Esophagus muscularis mucosa (tissue), 4 donors: ENCODE measurements around the gene S100A3. TPM values are rescaled to one million over a fixed set of nuclear protein-coding genes. Genes with fewer than 3 reads are reported as not detected.

ENCODE experiments used
- DNase-seq: peaks from one replicate; pipeline ENCODE4 v3.0.0-alpha.2; 2017; ENCODE audit errors: extremely low spot score
- H3K27ac ChIP-seq, 4 donors: fragments of 200-600 bp; sonication (generic); replicated peaks in 1 of 4; 1 replicate in 3 of 4; 2 replicates in 1 of 4; pipeline ENCODE4 v1.5.1; 2016 to 2019; ENCODE audit warnings: mild to moderate bottlenecking in 1 of 4
- H3K27me3 ChIP-seq, 4 donors: fragments of 200-600 bp; sonication (generic); one replicate each; pipeline versions ENCODE4 v1.5.1 to v1.6.0; 2016 to 2019
- H3K36me3 ChIP-seq, 4 donors: fragments of 200-600 bp; sonication (generic); one replicate each; pipeline ENCODE4 v1.5.1; 2016 to 2019
- H3K4me1 ChIP-seq, 4 donors: fragments of 200-600 bp; sonication (generic); one replicate each; pipeline ENCODE4 v1.5.1; 2016 to 2019
- H3K4me3 ChIP-seq, 4 donors: fragments of 200-600 bp; sonication (generic); 1 replicate in 2 of 4; 2 replicates in 2 of 4; pipeline ENCODE4 v1.5.1; 2016 to 2019; ENCODE audit warnings: mild to moderate bottlenecking in 4 of 4, moderate library complexity in 1 of 4
- H3K9me3 ChIP-seq, 4 donors: fragments of 200-600 bp; sonication (generic); 1 replicate in 3 of 4; 2 replicates in 1 of 4; pipeline ENCODE4 v1.5.1; 2016 to 2019
- EP300 ChIP-seq: sonication (generic); formaldehyde crosslinking; IDR thresholded peaks from one replicate; pipeline ENCODE4 v1.6.1; 2017; ENCODE audit warnings: antibody characterized with exemption
- POLR2A ChIP-seq: fragments of 450-650 bp; IDR thresholded peaks from one replicate; pipeline ENCODE4 v1.6.1; 2017; ENCODE audit warnings: antibody characterized with exemption, moderate library complexity, mild to moderate bottlenecking, low read depth
- POLR2AphosphoS5 ChIP-seq, 2 donors: sonication (generic); formaldehyde crosslinking; IDR thresholded peaks; one replicate each; pipeline ENCODE4 v1.6.1; 2017; ENCODE audit warnings: antibody characterized with exemption in 2 of 2
- WGBS: methylation state at CpG from one replicate; pipeline ENCODE4 v1.1.5; 2018; 5-methylcytosine and 5-hydroxymethylcytosine counted together
- intact Hi-C: fragments of 100-400 bp; cut with DNase I; formaldehyde crosslinking; loops from one replicate; pipeline ENCODE4 v1.15.1; 2023
- total RNA-seq, 4 donors: library from RNA; depleted of rRNA; stranded (reverse); fragments of >200 nt; gene quantifications; one replicate each; pipeline versions ENCODE4 v1.1.0 to v1.2.1, GENCODE V29; 2016
- TF ChIP-seq, protein P1 (sequence below), 3 experiments: fragments of 200-600 bp in 2 of 3; fragments of 450-650 bp in 1 of 3; sonication (generic) in 2 of 3; IDR thresholded peaks; one replicate each; pipeline ENCODE4 v1.5.1; 2017 to 2019; ENCODE audit warnings: antibody characterized with exemption in 3 of 3, mild to moderate bottlenecking in 2 of 3, moderate library complexity in 1 of 3

Gene S100A3
- total RNA-seq, 4 donors from 2014 or later: 2.1 to 4.2 (median 2.7) TPM; not detected in 1

DNA sequence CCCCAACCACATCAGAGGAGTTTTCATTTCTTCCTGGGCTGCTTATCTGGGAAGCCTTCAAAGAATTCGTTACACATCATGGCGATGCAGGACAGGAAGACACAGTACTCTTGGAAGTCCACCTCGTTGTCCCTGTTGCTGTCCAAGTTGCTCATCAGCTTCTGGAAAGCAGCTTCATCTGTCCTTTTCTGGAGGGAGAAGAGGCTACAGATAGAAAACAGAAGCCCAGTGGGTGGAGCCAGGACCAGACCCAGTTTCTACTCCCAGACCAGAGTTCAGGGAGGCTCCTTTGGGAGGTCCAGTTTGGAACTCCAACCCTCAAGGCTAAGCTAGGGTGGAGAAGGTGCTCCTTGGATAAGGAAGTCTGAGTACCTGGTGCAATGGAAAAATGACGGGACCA lies 5.3 kb downstream of the S100A3 start:
- H3K27ac ChIP-seq: peak overlapping the region; percentile 72 to 86 (median 80)

DNA sequence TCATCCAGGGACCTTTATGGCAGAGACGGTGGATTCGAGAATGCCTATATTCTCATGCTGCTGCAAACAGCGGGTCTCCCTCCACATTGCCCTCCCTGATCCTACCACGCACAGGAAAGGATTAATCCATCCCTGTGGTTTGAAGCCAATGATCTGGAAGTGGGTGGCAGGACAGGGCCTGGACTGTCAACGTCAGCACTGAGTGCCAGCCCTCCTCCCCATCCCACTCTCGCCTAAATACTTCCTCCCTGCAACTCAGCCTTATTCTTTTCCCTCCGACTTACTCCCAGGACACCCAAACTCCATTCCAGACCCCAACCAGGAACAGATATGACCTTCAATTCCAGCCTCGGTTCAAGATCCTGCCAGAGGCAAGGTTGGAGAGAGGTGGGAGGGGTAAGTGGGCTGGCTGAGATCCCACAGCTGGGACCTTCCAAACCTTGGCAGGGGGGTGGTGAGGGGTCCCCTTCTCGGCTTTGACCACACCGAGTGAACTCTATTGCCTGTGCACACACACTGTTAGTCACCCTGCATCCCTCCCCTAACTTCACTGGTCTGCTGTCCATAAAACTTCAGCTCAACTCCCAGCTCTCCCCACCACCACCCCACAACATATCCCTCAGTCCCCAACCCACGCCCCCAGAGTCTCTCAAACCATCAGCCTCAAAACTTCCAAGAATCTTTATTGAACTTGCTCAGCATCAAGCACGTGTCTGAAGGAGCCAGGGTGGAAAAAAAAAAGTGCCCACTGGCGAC lies 5.9 kb downstream of the S100A3 start:
- intact Hi-C loops: no loop called here
- H3K4me1 ChIP-seq: peaks cover 28 to 70% (median 69%) of the 10 kb centered on the region in 4 donors
- peaks cover 0 to 10% (median 0%) of the 10 kb centered on the region in 4 donors for H3K36me3 ChIP-seq
- H3K27me3 ChIP-seq: no peaks in the 10 kb centered on the region
- peak overlapping the region in 3 of 4 donors; percentile 51 to 64 (median 62) for H3K4me3 ChIP-seq
- WGBS: 81% methylated on average over 13 of the region's 13 CpGs
- no peak for TF ChIP-seq POLR2AphosphoS5 (IDR thresholded peaks at IDR 0.05)
- TF ChIP-seq, protein P1, sequence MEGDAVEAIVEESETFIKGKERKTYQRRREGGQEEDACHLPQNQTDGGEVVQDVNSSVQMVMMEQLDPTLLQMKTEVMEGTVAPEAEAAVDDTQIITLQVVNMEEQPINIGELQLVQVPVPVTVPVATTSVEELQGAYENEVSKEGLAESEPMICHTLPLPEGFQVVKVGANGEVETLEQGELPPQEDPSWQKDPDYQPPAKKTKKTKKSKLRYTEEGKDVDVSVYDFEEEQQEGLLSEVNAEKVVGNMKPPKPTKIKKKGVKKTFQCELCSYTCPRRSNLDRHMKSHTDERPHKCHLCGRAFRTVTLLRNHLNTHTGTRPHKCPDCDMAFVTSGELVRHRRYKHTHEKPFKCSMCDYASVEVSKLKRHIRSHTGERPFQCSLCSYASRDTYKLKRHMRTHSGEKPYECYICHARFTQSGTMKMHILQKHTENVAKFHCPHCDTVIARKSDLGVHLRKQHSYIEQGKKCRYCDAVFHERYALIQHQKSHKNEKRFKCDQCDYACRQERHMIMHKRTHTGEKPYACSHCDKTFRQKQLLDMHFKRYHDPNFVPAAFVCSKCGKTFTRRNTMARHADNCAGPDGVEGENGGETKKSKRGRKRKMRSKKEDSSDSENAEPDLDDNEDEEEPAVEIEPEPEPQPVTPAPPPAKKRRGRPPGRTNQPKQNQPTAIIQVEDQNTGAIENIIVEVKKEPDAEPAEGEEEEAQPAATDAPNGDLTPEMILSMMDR (IDR thresholded peaks at IDR 0.05): no peak
- TF ChIP-seq POLR2A: no peak
- TF ChIP-seq EP300: no peak
- no peak for DNase-seq
- no peaks in the 10 kb centered on the region for H3K9me3 ChIP-seq
- H3K27ac ChIP-seq: peak overlapping the region; percentile 72 to 86 (median 80)

More for the DNA sequence above, 5.3 kb downstream of the S100A3 start:
- Histone ChIP-seq H3K9me3 (no peaks in the 10 kb centered on the region), H3K36me3 (peaks cover 0 to 10% (median 0%) of the 10 kb centered on the region in 4 donors), H3K4me3 (peak overlapping the region; percentile 49 to 64 (median 56)), H3K27me3 (no peaks in the 10 kb centered on the region), H3K4me1 (peaks cover 34 to 76% (median 75%) of the 10 kb centered on the region in 4 donors)
- no peak for DNase-seq
- intact Hi-C loops: no loop called here
- WGBS: 86% methylated on average over 4 of the region's 4 CpGs
- TF ChIP-seq POLR2AphosphoS5 (IDR thresholded peaks at IDR 0.05) (no peak), POLR2A (no peak), EP300 (no peak)
- TF ChIP-seq, protein P1 (IDR thresholded peaks at IDR 0.05): no peak

DNA sequence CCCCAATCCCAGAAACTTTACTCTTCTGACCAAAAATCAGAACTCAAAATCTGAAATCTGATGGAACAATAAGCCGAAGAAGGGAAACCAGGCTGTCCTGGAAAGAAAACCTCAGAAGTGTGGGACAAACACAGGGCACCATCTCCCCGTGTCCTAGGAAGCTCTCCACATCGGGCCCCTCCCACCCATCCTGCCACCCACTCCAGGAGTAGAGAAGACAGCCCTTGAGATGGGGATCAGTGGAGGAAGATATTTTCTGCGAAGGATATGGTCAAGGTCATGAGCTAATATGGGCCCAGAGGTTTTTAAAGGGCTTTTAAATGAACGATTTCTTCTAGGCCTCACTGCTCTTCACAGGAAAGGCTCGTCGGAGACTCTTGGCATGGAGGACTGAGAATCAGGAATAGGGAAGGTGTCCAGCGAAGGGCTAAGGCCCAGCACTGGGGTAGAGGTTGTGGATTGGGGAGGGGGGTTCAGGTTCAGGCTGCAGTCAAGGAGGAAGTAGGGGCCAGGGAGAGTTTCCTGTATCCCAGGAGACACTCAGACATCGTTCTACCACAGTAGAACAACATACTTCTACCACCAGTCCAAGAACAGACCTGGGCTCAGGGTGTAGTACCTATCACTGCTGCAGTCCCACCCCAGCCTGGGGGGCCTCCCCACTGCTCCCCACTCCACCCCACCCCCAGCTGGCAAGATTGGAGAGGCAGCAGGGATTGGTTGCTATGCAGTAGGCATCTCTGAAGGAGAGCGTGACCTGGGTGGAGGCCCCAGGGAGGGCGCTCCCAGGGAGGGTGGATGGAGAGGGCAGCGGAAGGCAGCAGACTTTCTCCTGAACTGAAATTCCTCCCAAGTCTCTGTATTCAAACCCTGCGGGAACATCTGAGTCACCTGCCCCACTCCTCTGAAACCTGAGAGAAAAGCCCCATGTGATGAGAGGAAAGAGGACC lies 7.1 kb downstream of the S100A3 start:
- intact Hi-C loops: no loop called here
- no peak for DNase-seq
- TF ChIP-seq, protein P1 (IDR thresholded peaks at IDR 0.05): no peak
- TF ChIP-seq POLR2A: no peak
- TF ChIP-seq POLR2AphosphoS5 (IDR thresholded peaks at IDR 0.05): no peak
- TF ChIP-seq EP300: no peak
- Histone ChIP-seq H3K27me3 (no peaks in the 10 kb centered on the region), H3K4me1 (peaks cover 26 to 61% (median 58%) of the 10 kb centered on the region in 4 donors), H3K9me3 (no peaks in the 10 kb centered on the region), H3K27ac (peak overlapping the region; percentile 44 to 86 (median 46)), H3K36me3 (peaks cover 0 to 10% (median 0%) of the 10 kb centered on the region in 4 donors), H3K4me3 (no peak overlapping the region)
- WGBS: 68% methylated on average over 12 of the region's 13 CpGs

DNA sequence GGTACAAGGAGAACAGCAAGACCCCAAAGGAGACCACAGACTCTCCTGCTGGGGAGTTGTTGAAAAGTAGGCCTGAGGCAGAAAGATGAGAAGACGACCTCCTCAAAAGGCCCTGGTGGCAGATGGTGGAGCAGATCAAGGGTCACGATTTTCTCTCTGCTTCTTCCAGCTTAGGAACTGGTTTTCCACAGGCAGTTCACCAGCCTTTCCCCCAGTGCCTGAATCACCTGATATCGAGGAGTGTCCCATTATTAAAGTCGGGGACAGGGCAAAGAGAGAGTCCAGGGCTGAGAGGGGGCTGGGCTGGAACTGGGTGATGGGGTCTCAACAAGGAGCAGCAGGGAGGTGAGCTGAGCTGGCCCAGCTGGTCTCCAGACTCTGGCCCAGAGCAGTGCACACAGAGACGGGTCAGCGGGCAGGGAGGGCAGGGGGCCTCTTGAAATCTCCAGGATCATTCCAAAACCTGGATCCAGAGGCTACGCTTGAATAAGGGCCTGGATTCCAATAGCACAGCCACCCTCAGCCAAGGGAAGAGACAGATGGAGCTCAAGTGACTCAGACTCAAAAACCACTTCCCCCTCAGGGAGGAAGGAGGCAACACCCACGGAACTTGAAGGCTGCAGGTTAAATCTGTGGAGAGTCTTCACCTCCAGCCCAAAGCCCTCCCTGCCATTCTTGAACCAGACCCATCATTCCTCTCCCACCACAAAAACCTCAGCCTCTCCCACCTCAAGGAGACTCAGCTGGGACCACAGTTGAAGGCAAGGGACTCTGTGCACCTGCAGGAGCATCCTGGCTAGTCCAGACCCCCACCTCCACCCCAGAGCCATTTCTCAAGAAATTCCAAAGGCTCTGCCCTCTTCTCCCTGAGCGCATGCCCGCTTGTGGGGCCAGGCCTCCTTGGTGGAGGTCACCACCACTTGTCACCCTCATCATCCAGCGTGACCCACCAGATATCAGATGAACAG lies 8.4 kb downstream of the S100A3 start, which contains the start of gene S100A5:
Gene S100A5 (minus strand): TSS at position 541 of the 968 bp plus-strand sequence. CDS start 743 bp downstream, outside the sequence.
- peak within 1 kb of the TSS; percentile 44 to 56 (median 46) for H3K27ac ChIP-seq
- DNase-seq: no peak
- TF ChIP-seq POLR2A: no peak
- no peak within 1 kb of the TSS for H3K4me3 ChIP-seq
- WGBS: 78% methylated on average over 9 of the region's 11 CpGs
- H3K36me3 ChIP-seq: peaks cover 0 to 10% (median 0%) of the 10 kb centered on the region in 4 donors
- H3K4me1 ChIP-seq: peaks cover 29 to 57% (median 54%) of the 10 kb centered on the region in 4 donors
- no peaks in the 10 kb centered on the region for H3K9me3 ChIP-seq
- intact Hi-C loops: no loop called here
- H3K27me3 ChIP-seq: no peaks in the 10 kb centered on the region
